GM19023 (cell line): ENCODE results near the gene MRPL58.
"Not testable (repeated sequence)": the region's sequence is repeated elsewhere in the genome, so short reads cannot be mapped to it uniquely, and the experiment has no call there.

Source experiments
- ATAC-seq: cut with Tn5 transposase; IDR thresholded peaks from one replicate; pipeline ENCODE4 v1.9.1; 2021; ENCODE audit warnings: mild to moderate bottlenecking, moderate library complexity; ENCODE audit not compliant: unreplicated experiment

Gene MRPL58

GRCh38 chr17:74987418-74987908 lies 25.0 kb upstream of the MRPL58 start, which contains the start of gene CDR2L:
Gene CDR2L, plus strand, starts transcription at chr17:74987632. Its CDS starts 412 bp downstream, at chr17:74988044.
- ATAC-seq = peak; percentile 93

GRCh38 chr17:74987909-74988711 lies 24.4 kb upstream of the MRPL58 start:
- peak; percentile 45 for ATAC-seq

GRCh38 chr17:74990581-74991105 lies 21.8 kb upstream of the MRPL58 start:
- no peak for ATAC-seq

GRCh38 chr17:74992223-74992622 lies 20.2 kb upstream of the MRPL58 start:
- no peak for ATAC-seq

GRCh38 chr17:74994440-74994839 lies 18.0 kb upstream of the MRPL58 start:
- ATAC-seq = no peak

- no peak for ATAC-seq
These were observed 16.6 kb upstream of the MRPL58 start for GRCh38 chr17:74995847-74996246.

- ATAC-seq = no peak
These were observed 13.7 kb upstream of the MRPL58 start for GRCh38 chr17:74998783-74999182.

- ATAC-seq = no peak
These were observed 12.9 kb upstream of the MRPL58 start for GRCh38 chr17:74999523-74999922.

GRCh38 chr17:75001915-75002843 lies 10.3 kb upstream of the MRPL58 start:
- ATAC-seq = no peak

GRCh38 chr17:75003070-75003956 lies 9.2 kb upstream of the MRPL58 start:
- ATAC-seq = no peak

GRCh38 chr17:75003957-75004355 lies 8.5 kb upstream of the MRPL58 start:
- no peak for ATAC-seq

- no peak for ATAC-seq
These were observed 8.1 kb upstream of the MRPL58 start for GRCh38 chr17:75004371-75004770.

- no peak for ATAC-seq
These were observed 7.2 kb upstream of the MRPL58 start for GRCh38 chr17:75005291-75005690.

- ATAC-seq = not testable (repeated sequence)
These were observed 6.4 kb upstream of the MRPL58 start for GRCh38 chr17:75006084-75006483.

- no peak for ATAC-seq
These were observed 5.8 kb upstream of the MRPL58 start for GRCh38 chr17:75006653-75007052.

GRCh38 chr17:75008373-75008772 lies 4.1 kb upstream of the MRPL58 start:
- ATAC-seq = no peak

GRCh38 chr17:75009139-75009724 lies 3.2 kb upstream of the MRPL58 start:
- ATAC-seq = no peak

- no peak for ATAC-seq
These were observed 1.6 kb upstream of the MRPL58 start for GRCh38 chr17:75010683-75011400.

GRCh38 chr17:75011401-75012095 lies 922 bp upstream of the MRPL58 start:
- ATAC-seq = no peak
